22Rv1 (cell line): ENCODE measurements around the gene P2RX7.

Experiments used
- H3K27ac ChIP-seq: fragments of 450-650 bp; 2 replicates; pipeline ENCODE4 v1.5.1; 2017
- CTCF ChIP-seq: fragments of 450-650 bp; IDR thresholded peaks from 2 replicates; pipeline ENCODE4 v1.5.1; 2017; ENCODE audit warnings: mild to moderate bottlenecking
- ZFX ChIP-seq: fragments of 450-650 bp; IDR thresholded peaks from 2 replicates; pipeline ENCODE4 v1.6.1; 2017; ENCODE audit warnings: antibody characterized with exemption, borderline replicate concordance

P2RX7 gene

GRCh38 chr12:121111684-121112083 lies 21.0 kb upstream of the P2RX7 start:
- TF ChIP-seq CTCF (no peak), ZFX (no peak)

GRCh38 chr12:121112496-121112895 lies 20.2 kb upstream of the P2RX7 start:
- TF ChIP-seq CTCF (no peak), ZFX (no peak)
- no peak overlapping the region for H3K27ac ChIP-seq

More at GRCh38 chr12:121111684-121112083, 21.0 kb upstream of the P2RX7 start:
- no peak overlapping the region for H3K27ac ChIP-seq

GRCh38 chr12:121113057-121113456 lies 19.6 kb upstream of the P2RX7 start:
- no peak overlapping the region for H3K27ac ChIP-seq
- no peak for TF ChIP-seq CTCF
- no peak for TF ChIP-seq ZFX

- H3K27ac ChIP-seq: no peak overlapping the region
- TF ChIP-seq ZFX (no peak), CTCF (no peak)
These were observed 18.5 kb upstream of the P2RX7 start for GRCh38 chr12:121114019-121114639.

- TF ChIP-seq CTCF (no peak), ZFX (no peak)
- H3K27ac ChIP-seq: no peak overlapping the region
These were observed 17.9 kb upstream of the P2RX7 start for GRCh38 chr12:121114806-121115205.

GRCh38 chr12:121115530-121115929 lies 17.1 kb upstream of the P2RX7 start:
- TF ChIP-seq CTCF (no peak), ZFX (no peak)
- H3K27ac ChIP-seq: no peak overlapping the region

- TF ChIP-seq CTCF: no peak
- TF ChIP-seq ZFX: no peak
- no peak overlapping the region for H3K27ac ChIP-seq
These were observed 16.1 kb upstream of the P2RX7 start for GRCh38 chr12:121116318-121117225.
